ENCODE data around the gene KMT2C. TPM values are rescaled to one million over a fixed set of nuclear protein-coding genes. Genes with fewer than 3 reads are reported as not detected.
A peak's percentile ranks its signal among the peaks of the same experiment; 100 is the strongest.

The KMT2C gene
- 100 to 1,000 TPM in 3 of 4 donors, 10 to 100 TPM in 1; 84.2 to 185 (median 111) TPM for total RNA-seq

GRCh38 chr7:152435384-152436110 is at the start of gene KMT2C:
Gene KMT2C (minus strand): TSS chr7:152436003. CDS start chr7:152435786, 217 bp downstream.
- H3K4me3 ChIP-seq, result peak within 1 kb of the TSS; percentile 85 to 100 (median 96)
- no peaks in the 10 kb centered on the region for H3K9me3 ChIP-seq
- TF ChIP-seq POLR2A (IDR thresholded peaks at IDR 0.05), result peak; percentile 32 to 57
- TF ChIP-seq, protein P1, sequence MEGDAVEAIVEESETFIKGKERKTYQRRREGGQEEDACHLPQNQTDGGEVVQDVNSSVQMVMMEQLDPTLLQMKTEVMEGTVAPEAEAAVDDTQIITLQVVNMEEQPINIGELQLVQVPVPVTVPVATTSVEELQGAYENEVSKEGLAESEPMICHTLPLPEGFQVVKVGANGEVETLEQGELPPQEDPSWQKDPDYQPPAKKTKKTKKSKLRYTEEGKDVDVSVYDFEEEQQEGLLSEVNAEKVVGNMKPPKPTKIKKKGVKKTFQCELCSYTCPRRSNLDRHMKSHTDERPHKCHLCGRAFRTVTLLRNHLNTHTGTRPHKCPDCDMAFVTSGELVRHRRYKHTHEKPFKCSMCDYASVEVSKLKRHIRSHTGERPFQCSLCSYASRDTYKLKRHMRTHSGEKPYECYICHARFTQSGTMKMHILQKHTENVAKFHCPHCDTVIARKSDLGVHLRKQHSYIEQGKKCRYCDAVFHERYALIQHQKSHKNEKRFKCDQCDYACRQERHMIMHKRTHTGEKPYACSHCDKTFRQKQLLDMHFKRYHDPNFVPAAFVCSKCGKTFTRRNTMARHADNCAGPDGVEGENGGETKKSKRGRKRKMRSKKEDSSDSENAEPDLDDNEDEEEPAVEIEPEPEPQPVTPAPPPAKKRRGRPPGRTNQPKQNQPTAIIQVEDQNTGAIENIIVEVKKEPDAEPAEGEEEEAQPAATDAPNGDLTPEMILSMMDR (IDR thresholded peaks at IDR 0.05), result no peak
- H3K36me3 ChIP-seq, result no peaks in the 10 kb centered on the region
- H3K27ac ChIP-seq, result peak within 1 kb of the TSS; percentile 99 to 100 (median 100)
- H3K27me3 ChIP-seq, result no peaks in the 10 kb centered on the region
- DNase-seq, result peak; percentile 49 to 79 (median 76)
- H3K4me1 ChIP-seq, result peaks cover 0 to 18% (median 7%) of the 10 kb centered on the region in 4 donors

DNA sequence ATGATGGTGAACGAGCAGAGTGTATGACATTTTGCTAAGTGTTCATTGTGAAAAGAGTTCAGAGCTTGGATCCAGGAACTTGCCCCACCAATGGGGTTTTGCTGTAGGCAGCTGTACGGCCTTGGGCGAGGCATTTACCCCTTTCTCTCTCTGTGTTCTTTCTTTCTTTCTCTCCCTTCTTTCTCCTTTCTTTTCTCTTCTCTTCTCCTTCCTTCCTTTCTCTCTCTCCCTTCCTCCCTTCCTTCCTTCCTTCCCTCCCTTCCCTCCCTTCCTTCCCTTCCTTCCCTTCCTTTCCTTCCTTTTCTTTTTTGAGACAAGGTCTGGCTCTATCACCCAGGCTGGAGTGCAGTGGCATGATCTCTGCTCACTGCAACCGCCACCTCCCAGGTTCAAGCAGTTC is 45.3 kb upstream of the KMT2C start:
- Histone ChIP-seq H3K36me3 (no peaks in the 10 kb centered on the region), H3K27ac (no peak overlapping the region), H3K27me3 (no peaks in the 10 kb centered on the region), H3K4me1 (no peaks in the 10 kb centered on the region), H3K4me3 (no peak overlapping the region), H3K9me3 (no peaks in the 10 kb centered on the region)
- TF ChIP-seq, protein P1 (IDR thresholded peaks at IDR 0.05), result no peak
- TF ChIP-seq POLR2A (IDR thresholded peaks at IDR 0.05), result no peak
- DNase-seq, result peak in 1 of 3 donors; percentile 18

GRCh38 chr7:152480664-152481063 is 44.9 kb upstream of the KMT2C start:
- Histone ChIP-seq H3K4me3 (no peak overlapping the region), H3K27ac (no peak overlapping the region), H3K9me3 (no peaks in the 10 kb centered on the region), H3K36me3 (no peaks in the 10 kb centered on the region), H3K27me3 (no peaks in the 10 kb centered on the region), H3K4me1 (no peaks in the 10 kb centered on the region)
- TF ChIP-seq POLR2A (IDR thresholded peaks at IDR 0.05), result no peak
- TF ChIP-seq, protein P1 (IDR thresholded peaks at IDR 0.05), result no peak
- DNase-seq, result no peak

DNA sequence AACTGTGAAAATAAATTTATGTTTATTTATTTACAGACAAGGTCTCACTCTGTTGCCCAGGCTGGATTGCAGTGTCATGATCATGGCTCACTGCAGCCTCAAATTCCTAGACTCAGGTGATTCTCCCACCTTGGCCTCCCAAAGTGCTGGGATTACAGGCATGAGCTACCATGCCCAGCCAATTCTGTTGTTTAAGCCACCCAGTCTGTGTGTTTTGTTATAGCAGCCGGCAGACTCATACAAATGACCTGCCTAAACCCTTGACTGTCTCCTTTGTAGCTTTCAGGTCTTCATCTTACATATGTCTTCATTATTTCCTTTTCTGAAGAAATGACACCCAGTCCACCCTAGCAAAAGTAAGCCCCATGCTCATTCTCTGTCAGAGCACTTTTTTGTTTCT is 43.8 kb upstream of the KMT2C start:
- no peaks in the 10 kb centered on the region for H3K4me1 ChIP-seq
- H3K27me3 ChIP-seq, result no peaks in the 10 kb centered on the region
- DNase-seq, result no peak
- H3K36me3 ChIP-seq, result no peaks in the 10 kb centered on the region
- TF ChIP-seq POLR2A (IDR thresholded peaks at IDR 0.05), result no peak
- TF ChIP-seq, protein P1 (IDR thresholded peaks at IDR 0.05), result no peak
- no peak overlapping the region for H3K4me3 ChIP-seq
- H3K9me3 ChIP-seq, result no peaks in the 10 kb centered on the region
- no peak overlapping the region for H3K27ac ChIP-seq

GRCh38 chr7:152478140-152478539 is 42.3 kb upstream of the KMT2C start:
- Histone ChIP-seq H3K9me3 (no peaks in the 10 kb centered on the region), H3K27me3 (no peaks in the 10 kb centered on the region), H3K4me1 (no peaks in the 10 kb centered on the region), H3K27ac (no peak overlapping the region), H3K4me3 (no peak overlapping the region), H3K36me3 (no peaks in the 10 kb centered on the region)
- no peak for TF ChIP-seq POLR2A (IDR thresholded peaks at IDR 0.05)
- TF ChIP-seq, protein P1 (IDR thresholded peaks at IDR 0.05), result no peak
- no peak for DNase-seq

All from Peyer's patch (tissue), 4 donors.